ENCODE results near the gene NSMCE1. TPM values are rescaled to one million over a fixed set of nuclear protein-coding genes. Genes with fewer than 3 reads are reported as not detected.

The NSMCE1 gene
- total RNA-seq, 6 experiments from 2014 or later, result 23.7 to 42.3 (median 33.1) TPM

DNA sequence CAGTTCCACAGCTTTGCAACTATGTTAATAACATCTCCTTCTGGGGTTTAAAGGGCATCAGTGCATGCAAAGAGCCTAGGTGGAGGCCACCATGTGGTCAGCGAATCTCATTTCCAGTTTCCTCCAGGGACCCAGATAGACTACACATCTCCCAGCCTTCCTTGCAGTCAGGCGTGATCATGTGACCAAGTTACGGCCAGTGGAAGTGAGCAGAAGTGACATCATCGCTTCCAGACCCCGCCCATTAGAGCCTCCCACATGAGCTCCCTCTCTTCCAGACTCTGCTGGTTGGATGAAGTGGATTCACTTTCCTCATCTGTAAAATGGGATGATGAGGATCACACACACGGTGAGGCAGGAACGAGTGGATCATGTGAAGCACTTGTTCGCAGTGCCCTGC lies 92.7 kb downstream of the NSMCE1 start:
- DNase-seq (no peak), ATAC-seq (no peak)
- Histone ChIP-seq H3K9me3 (no peaks in the 10 kb centered on the region), H3K36me3 (no peaks in the 10 kb centered on the region), H3K4me3 (no peak overlapping the region), H3K27me3 (no peaks in the 10 kb centered on the region), H3K27ac (no peak overlapping the region), H3K4me1 (peaks cover 0 to 8% (median 2%) of the 10 kb centered on the region in 4 donors)
- TF ChIP-seq POLR2A (IDR thresholded peaks at IDR 0.05), result no peak
- TF ChIP-seq, protein P1, sequence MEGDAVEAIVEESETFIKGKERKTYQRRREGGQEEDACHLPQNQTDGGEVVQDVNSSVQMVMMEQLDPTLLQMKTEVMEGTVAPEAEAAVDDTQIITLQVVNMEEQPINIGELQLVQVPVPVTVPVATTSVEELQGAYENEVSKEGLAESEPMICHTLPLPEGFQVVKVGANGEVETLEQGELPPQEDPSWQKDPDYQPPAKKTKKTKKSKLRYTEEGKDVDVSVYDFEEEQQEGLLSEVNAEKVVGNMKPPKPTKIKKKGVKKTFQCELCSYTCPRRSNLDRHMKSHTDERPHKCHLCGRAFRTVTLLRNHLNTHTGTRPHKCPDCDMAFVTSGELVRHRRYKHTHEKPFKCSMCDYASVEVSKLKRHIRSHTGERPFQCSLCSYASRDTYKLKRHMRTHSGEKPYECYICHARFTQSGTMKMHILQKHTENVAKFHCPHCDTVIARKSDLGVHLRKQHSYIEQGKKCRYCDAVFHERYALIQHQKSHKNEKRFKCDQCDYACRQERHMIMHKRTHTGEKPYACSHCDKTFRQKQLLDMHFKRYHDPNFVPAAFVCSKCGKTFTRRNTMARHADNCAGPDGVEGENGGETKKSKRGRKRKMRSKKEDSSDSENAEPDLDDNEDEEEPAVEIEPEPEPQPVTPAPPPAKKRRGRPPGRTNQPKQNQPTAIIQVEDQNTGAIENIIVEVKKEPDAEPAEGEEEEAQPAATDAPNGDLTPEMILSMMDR (IDR thresholded peaks at IDR 0.05), result no peak
- 83% methylated on average over 3 of the region's 8 CpGs for WGBS (ENCODE audit: insufficient coverage, low coverage, low lambda C conversion rate, missing lambda C conversion rate)
- intact Hi-C loops (cut with DNase I), result loop anchor here in 1 of 2 donors (10.0 kb wide), 2 partner anchors 49 to 199 kb away; no protein-coding TSS in a partner anchor

Other genes starting within 250 kb of the NSMCE1 start
- gene C16orf82, start 201.8 kb downstream of the NSMCE1 start, total RNA-seq, result not detected
- 100 to 1,000 TPM in 1 of 6 experiments, 10 to 100 TPM in 5; 11.2 to 153 (median 66.7) TPM for gene KDM8, start 65.2 kb downstream of the NSMCE1 start, total RNA-seq
- gene IL4R, start 45.2 kb upstream of the NSMCE1 start, total RNA-seq, result 100 to 1,000 TPM in 1 of 6 experiments, 10 to 100 TPM in 5; 38.8 to 147 (median 46.9) TPM
- 1 to 10 TPM in 1 of 6 experiments, under 1 TPM in 5; 0.09 to 1.3 (median 0.31) TPM for gene IL21R, start 133.4 kb upstream of the NSMCE1 start, total RNA-seq